ENCODE data around the gene MKLN1. TPM values are rescaled to one million over a fixed set of nuclear protein-coding genes. Genes with fewer than 3 reads are reported as not detected.

MKLN1 gene
- total RNA-seq, 1 experiment from 2014 or later, result 48.5 TPM

- H3K27me3 ChIP-seq (ENCODE audit: insufficient read depth, low read length), result no peaks in the 10 kb centered on the region
- H3K4me1 ChIP-seq (ENCODE audit: control insufficient read depth in 1 of 2, insufficient read depth in 2 of 2, low read length in 2 of 2), result peaks cover 4 to 5% of the 10 kb centered on the region in 2 experiments; a peak in 3 of 4 replicates
- no peak overlapping the region for H3K27ac ChIP-seq (ENCODE audit: low read depth, low read length)
- ChIA-PET RAD21 (ENCODE audit: low non-redundant PET in 1 of 2, low total read pairs in 2 of 2, uncharacterized antibody in 2 of 2, unreplicated experiment in 2 of 2) (no interaction called here), CTCF (no interaction called here), POLR2A (no interaction called here)
- no peak overlapping the region for H3K4me2 ChIP-seq (ENCODE audit: low read length)
- H3K4me3 ChIP-seq (replicated peaks in 1 of 2; ENCODE audit: low read depth in 1 of 2, low read length in 2 of 2), result no peak overlapping the region
- BruUV-seq (replicated peaks), result no TSS peak
- no peaks in the 10 kb centered on the region for H3K36me3 ChIP-seq (ENCODE audit: control insufficient read depth in 1 of 2, insufficient read depth in 2 of 2, low read length in 2 of 2)
- H3K9me3 ChIP-seq (ENCODE audit: control insufficient read depth in 1 of 2, insufficient read depth in 1 of 2, low read depth in 1 of 2, low read length in 2 of 2), result no peaks in the 10 kb centered on the region
- TF ChIP-seq, protein P1, sequence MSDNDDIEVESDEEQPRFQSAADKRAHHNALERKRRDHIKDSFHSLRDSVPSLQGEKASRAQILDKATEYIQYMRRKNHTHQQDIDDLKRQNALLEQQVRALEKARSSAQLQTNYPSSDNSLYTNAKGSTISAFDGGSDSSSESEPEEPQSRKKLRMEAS (IDR thresholded peaks at IDR 0.05), result no peak
- TF ChIP-seq JUND (IDR thresholded peaks at IDR 0.05) (no peak), FOSL1 (IDR thresholded peaks at IDR 0.05; ENCODE audit: low read depth) (no peak), ZBTB33 (IDR thresholded peaks at IDR 0.05; ENCODE audit: extremely low read depth, insufficient replicate concordance, low read length) (no peak), CEBPB (IDR thresholded peaks at IDR 0.05; ENCODE audit: low read depth) (no peak), EGR1 (IDR thresholded peaks at IDR 0.05; ENCODE audit: low read depth) (no peak), SIN3A (IDR thresholded peaks at IDR 0.05; ENCODE audit: low read depth) (no peak), ELF1 (IDR thresholded peaks at IDR 0.05; ENCODE audit: borderline replicate concordance, low read depth) (no peak), EZH2phosphoT487 (IDR thresholded peaks at IDR 0.05; ENCODE audit: borderline replicate concordance) (no peak), REST (IDR thresholded peaks at IDR 0.05; ENCODE audit: low read depth) (no peak), POLR2AphosphoS5 (IDR thresholded peaks at IDR 0.05; ENCODE audit: low read depth, low read length) (no peak), ZFX (IDR thresholded peaks at IDR 0.05) (no peak), TCF7L2 (IDR thresholded peaks at IDR 0.05; ENCODE audit: borderline replicate concordance, extremely low read depth, insufficient read depth, insufficient read length) (no peak), RAD21 (IDR thresholded peaks at IDR 0.05; ENCODE audit: low read depth) (no peak)
- TF ChIP-seq, protein P2, sequence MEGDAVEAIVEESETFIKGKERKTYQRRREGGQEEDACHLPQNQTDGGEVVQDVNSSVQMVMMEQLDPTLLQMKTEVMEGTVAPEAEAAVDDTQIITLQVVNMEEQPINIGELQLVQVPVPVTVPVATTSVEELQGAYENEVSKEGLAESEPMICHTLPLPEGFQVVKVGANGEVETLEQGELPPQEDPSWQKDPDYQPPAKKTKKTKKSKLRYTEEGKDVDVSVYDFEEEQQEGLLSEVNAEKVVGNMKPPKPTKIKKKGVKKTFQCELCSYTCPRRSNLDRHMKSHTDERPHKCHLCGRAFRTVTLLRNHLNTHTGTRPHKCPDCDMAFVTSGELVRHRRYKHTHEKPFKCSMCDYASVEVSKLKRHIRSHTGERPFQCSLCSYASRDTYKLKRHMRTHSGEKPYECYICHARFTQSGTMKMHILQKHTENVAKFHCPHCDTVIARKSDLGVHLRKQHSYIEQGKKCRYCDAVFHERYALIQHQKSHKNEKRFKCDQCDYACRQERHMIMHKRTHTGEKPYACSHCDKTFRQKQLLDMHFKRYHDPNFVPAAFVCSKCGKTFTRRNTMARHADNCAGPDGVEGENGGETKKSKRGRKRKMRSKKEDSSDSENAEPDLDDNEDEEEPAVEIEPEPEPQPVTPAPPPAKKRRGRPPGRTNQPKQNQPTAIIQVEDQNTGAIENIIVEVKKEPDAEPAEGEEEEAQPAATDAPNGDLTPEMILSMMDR (IDR thresholded peaks at IDR 0.05 in 2 of 3, conservative IDR thresholded peaks at IDR 0.05 in 1 of 3; ENCODE audit: borderline replicate concordance in 1 of 3, insufficient read depth in 1 of 3, low read depth in 2 of 3, low read length in 2 of 3), result no peak
- no peaks in the 10 kb centered on the region for H3K9me2 ChIP-seq (ENCODE audit: insufficient read depth)
- no peaks in the 10 kb centered on the region for H4K20me1 ChIP-seq (ENCODE audit: insufficient read depth)
- H3K9ac ChIP-seq (ENCODE audit: low read length), result no peak overlapping the region
- no peaks in the 10 kb centered on the region for H3K79me2 ChIP-seq (ENCODE audit: insufficient read depth, low read length)
- intact Hi-C loops (cut with micrococcal nuclease), result no loop called here
- ATAC-seq, result no peak
- DNase-seq (ENCODE audit: low read depth, low spot score), result no peak
- no peak overlapping the region for H2AFZ ChIP-seq (ENCODE audit: low read depth, low read length, poor library complexity, severe bottlenecking)
Measured at GRCh38 chr7:131320603-131321002, 7.1 kb upstream of the MKLN1 start.

Data from HCT116 (cell line).